Effector memory CD4-positive, alpha-beta T cell (primary cell): ENCODE measurements around the gene WWP2.
"Not testable (repeated sequence)": the region's sequence is repeated elsewhere in the genome, so short reads cannot be mapped to it uniquely, and the experiment has no call there.

ENCODE experiments used
- DNase-seq, 3 donors: peaks; one replicate each; pipeline ENCODE4 v3.0.0-alpha.2; 2020
- H3K27ac ChIP-seq: 2 replicates; pipeline ENCODE4 v1.7.0; 2013; ENCODE audit warnings: mild to moderate bottlenecking, low read length, moderate library complexity; ENCODE audit not compliant: insufficient read depth, poor library complexity, severe bottlenecking
- H3K27me3 ChIP-seq: replicated peaks from 2 replicates; pipeline ENCODE4 v1.7.0; 2013; ENCODE audit warnings: mild to moderate bottlenecking, low read length; ENCODE audit not compliant: insufficient read depth, control insufficient read depth, poor library complexity, severe bottlenecking
- H3K36me3 ChIP-seq: 2 replicates; pipeline ENCODE4 v1.7.0; 2013; ENCODE audit warnings: mild to moderate bottlenecking, low read length, moderate library complexity; ENCODE audit not compliant: control insufficient read depth, insufficient read depth
- H3K4me1 ChIP-seq: 2 replicates; pipeline ENCODE4 v1.7.0; 2013; ENCODE audit warnings: low read length, mild to moderate bottlenecking; ENCODE audit not compliant: control insufficient read depth, insufficient read depth, poor library complexity, severe bottlenecking
- H3K4me3 ChIP-seq: 2 replicates; pipeline ENCODE4 v1.7.0; 2013; ENCODE audit warnings: low read length, low read depth, mild to moderate bottlenecking; ENCODE audit not compliant: insufficient read depth, poor library complexity, severe bottlenecking
- H3K9me3 ChIP-seq: 2 replicates; pipeline ENCODE4 v1.7.0; 2013; ENCODE audit warnings: mild to moderate bottlenecking, low read length, moderate library complexity; ENCODE audit not compliant: control insufficient read depth

Gene WWP2

GRCh38 chr16:69814561-69814960 is 52.4 kb downstream of the WWP2 start:
- Histone ChIP-seq H3K27me3 (no peaks in the 10 kb centered on the region), H3K36me3 (peaks cover 22% of the 10 kb centered on the region), H3K9me3 (no peaks in the 10 kb centered on the region), H3K4me1 (no peaks in the 10 kb centered on the region), H3K4me3 (no peak overlapping the region), H3K27ac (no peak overlapping the region)
- no peak for DNase-seq

GRCh38 chr16:69815216-69815883 is 53.2 kb downstream of the WWP2 start:
- H3K9me3 ChIP-seq, H3K4me1 ChIP-seq, DNase-seq, H3K27me3 ChIP-seq, H3K4me3 ChIP-seq, H3K27ac ChIP-seq: not testable (repeated sequence)
- peaks cover 22% of the 10 kb centered on the region for H3K36me3 ChIP-seq

GRCh38 chr16:69816996-69817395 is 54.9 kb downstream of the WWP2 start:
- Histone ChIP-seq H3K36me3 (peaks cover 22% of the 10 kb centered on the region), H3K27ac (no peak overlapping the region), H3K4me3 (no peak overlapping the region), H3K9me3 (no peaks in the 10 kb centered on the region), H3K27me3 (no peaks in the 10 kb centered on the region), H3K4me1 (no peaks in the 10 kb centered on the region)
- DNase-seq = no peak

- Histone ChIP-seq H3K27me3 (no peaks in the 10 kb centered on the region), H3K36me3 (peaks cover 15% of the 10 kb centered on the region), H3K27ac (no peak overlapping the region), H3K9me3 (no peaks in the 10 kb centered on the region), H3K4me3 (no peak overlapping the region), H3K4me1 (no peaks in the 10 kb centered on the region)
- no peak for DNase-seq
Observed at GRCh38 chr16:69818891-69819545, 56.9 kb downstream of the WWP2 start.

GRCh38 chr16:69820926-69821541 is 58.9 kb downstream of the WWP2 start:
- H3K9me3 ChIP-seq = no peaks in the 10 kb centered on the region
- no peaks in the 10 kb centered on the region for H3K4me1 ChIP-seq
- H3K4me3 ChIP-seq = no peak overlapping the region
- DNase-seq = no peak
- H3K27ac ChIP-seq = no peak overlapping the region
- peaks cover 11% of the 10 kb centered on the region for H3K36me3 ChIP-seq
- no peaks in the 10 kb centered on the region for H3K27me3 ChIP-seq

GRCh38 chr16:69821844-69822173 is 59.7 kb downstream of the WWP2 start:
- Histone ChIP-seq H3K9me3 (no peaks in the 10 kb centered on the region), H3K27me3 (no peaks in the 10 kb centered on the region), H3K36me3 (peaks cover 11% of the 10 kb centered on the region), H3K4me3 (no peak overlapping the region), H3K4me1 (no peaks in the 10 kb centered on the region), H3K27ac (no peak overlapping the region)
- DNase-seq = no peak

- no peaks in the 10 kb centered on the region for H3K4me1 ChIP-seq
- no peaks in the 10 kb centered on the region for H3K9me3 ChIP-seq
- no peak for DNase-seq
- no peak overlapping the region for H3K27ac ChIP-seq
- H3K27me3 ChIP-seq = no peaks in the 10 kb centered on the region
- peaks cover 11% of the 10 kb centered on the region for H3K36me3 ChIP-seq
- H3K4me3 ChIP-seq = no peak overlapping the region
Observed at GRCh38 chr16:69822174-69822935, 60.2 kb downstream of the WWP2 start.

- no peak for DNase-seq
- no peaks in the 10 kb centered on the region for H3K27me3 ChIP-seq
- H3K4me1 ChIP-seq = no peaks in the 10 kb centered on the region
- H3K9me3 ChIP-seq = no peaks in the 10 kb centered on the region
- no peak overlapping the region for H3K4me3 ChIP-seq
- no peak overlapping the region for H3K27ac ChIP-seq
- H3K36me3 ChIP-seq = peaks cover 5% of the 10 kb centered on the region
Observed at GRCh38 chr16:69823831-69824563, 61.9 kb downstream of the WWP2 start.

- H3K4me1 ChIP-seq, H3K4me3 ChIP-seq, H3K9me3 ChIP-seq, H3K27ac ChIP-seq, DNase-seq, H3K36me3 ChIP-seq, H3K27me3 ChIP-seq: not testable (repeated sequence)
Observed at GRCh38 chr16:69824564-69825142, 62.5 kb downstream of the WWP2 start.
